GM21619 (cell line): ENCODE data around the gene TNK1.

Experiments
- ATAC-seq: cut with Tn5 transposase; IDR thresholded peaks from one replicate; pipeline ENCODE4 v1.9.1; 2021; ENCODE audit not compliant: unreplicated experiment

The TNK1 gene

DNA sequence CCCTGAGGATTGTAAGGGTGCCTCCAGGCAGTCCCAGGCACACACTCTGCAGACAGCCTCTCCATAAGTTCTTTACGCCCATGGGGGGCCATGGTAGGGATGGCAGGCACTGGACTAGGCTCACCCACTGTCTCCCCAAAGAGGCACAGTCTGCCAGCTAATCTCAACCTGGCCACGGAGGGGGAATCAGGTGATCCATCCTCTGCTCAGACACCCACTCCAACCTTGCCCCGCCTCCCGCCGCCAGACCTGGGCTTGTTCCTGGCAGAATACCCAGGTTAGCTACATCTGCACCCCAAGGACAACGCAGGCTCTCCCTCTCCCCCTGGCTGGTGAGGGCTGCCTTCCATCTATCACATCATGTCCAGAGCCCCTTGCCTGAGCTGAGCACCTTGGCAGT lies 28.0 kb downstream of the TNK1 start:
- ATAC-seq = no peak

DNA sequence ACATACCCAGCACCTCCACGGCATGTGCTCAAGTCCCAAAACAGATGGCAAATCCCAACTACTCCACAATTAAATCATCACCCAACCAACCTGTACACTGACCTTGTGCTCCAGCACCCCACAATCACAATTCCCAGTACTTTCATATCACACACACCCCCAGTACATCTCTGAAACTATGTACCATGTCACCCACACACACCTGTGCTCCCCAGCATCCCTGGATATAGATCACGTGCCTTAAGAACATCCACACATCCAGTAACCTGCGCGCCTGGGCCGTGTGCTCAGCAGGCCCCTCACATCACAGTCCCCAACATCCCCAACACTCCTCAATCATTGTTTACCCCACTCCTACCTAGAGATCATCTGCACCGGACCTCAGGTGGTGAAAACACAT lies 28.8 kb downstream of the TNK1 start:
- ATAC-seq = no peak

DNA sequence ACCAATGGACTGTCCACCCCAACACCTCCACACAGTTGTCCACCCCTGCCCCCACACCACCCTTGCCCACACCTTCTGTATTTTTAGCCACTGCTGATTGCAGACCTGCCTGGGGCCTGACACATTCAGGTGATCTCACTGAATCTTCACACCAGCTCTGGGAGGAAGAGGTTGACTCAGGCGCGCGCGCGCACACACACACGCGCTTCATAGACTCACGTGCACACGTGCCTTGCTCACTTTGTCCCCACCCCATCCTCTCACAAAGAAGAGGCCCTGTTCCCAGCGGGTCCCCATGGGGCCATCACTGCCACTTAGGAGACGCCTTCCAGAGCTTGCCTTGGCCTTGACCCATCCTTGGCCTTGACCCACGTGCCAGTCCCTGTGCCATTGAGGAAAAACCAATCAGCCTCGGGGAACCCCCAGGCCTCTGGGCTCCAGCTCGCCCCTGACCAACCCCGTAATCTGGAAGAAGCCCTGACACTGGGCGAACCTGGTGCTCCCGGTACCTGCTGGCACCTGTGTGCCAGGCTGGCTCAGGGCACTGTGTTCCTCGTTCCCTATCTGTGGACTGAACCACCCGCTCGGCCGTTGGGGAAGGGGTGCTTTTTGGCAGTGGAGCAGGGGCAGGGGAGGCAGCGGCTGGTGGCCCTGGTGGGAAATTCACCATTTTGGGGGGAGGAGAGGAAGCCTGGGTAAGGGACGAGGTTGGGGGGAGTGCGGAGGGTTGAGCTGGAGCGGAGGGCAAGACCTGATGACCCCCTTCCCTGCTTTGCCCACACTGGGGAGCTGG lies 29.9 kb downstream of the TNK1 start:
- ATAC-seq = no peak

DNA sequence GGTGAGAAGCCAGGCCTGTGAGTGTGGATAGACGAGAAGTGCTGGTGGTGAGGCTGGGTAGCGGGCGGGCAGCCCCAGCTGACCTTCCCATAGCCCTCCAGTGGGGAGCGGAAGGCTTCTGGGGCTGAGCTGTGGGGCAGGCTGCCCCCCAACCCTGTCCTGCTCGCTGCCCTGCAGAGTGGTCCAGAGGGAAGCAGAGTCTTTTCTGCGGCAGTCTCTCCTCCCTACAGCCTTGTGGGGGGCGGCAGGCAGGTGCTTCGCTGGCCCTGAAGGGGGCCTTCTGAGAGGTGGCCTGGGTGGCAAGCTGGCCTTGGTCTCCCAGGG lies 30.5 kb downstream of the TNK1 start:
- ATAC-seq = no peak

DNA sequence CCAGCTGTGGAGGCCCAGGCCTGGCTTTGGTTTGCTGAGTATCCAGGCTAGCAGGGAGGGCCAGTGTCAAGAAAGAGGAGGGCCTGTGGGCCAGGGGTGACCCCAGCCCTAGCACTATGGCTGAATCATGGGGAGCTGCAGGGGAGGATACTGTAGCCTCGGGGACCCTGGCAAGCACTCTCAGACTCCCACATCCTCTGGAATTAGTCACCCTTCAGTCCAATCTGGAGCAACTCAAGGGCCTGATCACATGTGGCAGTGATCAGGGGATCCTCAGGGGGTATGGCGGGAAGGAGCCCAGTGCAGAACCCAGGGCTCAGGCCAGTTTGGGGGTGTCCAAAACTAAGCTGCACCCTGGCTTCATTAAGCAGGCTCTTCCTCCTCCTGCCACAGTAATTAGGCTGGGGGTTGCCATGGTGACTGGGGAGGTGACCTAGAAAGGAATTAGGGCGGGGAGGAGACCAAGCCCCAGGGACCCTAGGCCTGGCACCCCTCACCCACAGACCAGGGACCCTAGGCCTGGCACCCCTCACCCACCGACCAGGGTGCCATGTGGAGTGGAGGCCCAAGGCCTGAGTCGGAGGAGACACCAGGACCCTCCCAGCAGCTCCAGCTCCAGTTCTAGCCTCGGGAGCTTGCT lies 32.6 kb downstream of the TNK1 start:
- no peak for ATAC-seq

DNA sequence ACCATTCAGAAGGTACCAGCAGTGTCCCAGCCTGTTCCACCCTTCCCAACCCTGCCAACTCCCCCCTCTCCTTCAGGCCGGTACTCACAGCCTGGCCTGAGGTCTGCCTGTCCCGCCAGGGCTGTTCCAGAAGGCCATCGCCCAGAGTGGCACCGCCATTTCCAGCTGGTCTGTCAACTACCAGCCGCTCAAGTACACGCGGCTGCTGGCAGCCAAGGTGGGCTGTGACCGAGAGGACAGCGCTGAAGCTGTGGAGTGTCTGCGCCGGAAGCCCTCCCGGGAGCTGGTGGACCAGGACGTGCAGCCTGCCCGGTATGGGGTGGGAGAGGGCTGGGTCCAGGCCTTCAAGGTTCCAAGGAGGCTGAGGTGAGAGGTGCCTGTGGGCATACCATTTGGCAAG lies 33.9 kb downstream of the TNK1 start:
- ATAC-seq = no peak

DNA sequence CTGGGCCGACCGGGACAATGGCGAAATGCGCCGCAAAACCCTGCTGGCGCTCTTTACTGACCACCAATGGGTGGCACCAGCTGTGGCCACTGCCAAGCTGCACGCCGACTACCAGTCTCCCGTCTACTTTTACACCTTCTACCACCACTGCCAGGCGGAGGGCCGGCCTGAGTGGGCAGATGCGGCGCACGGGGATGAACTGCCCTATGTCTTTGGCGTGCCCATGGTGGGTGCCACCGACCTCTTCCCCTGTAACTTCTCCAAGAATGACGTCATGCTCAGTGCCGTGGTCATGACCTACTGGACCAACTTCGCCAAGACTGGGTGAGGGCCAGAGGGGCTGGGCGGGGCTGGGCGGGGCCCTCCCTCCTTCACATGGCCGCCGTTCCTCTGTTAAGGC lies 34.9 kb downstream of the TNK1 start:
- ATAC-seq = no peak

DNA sequence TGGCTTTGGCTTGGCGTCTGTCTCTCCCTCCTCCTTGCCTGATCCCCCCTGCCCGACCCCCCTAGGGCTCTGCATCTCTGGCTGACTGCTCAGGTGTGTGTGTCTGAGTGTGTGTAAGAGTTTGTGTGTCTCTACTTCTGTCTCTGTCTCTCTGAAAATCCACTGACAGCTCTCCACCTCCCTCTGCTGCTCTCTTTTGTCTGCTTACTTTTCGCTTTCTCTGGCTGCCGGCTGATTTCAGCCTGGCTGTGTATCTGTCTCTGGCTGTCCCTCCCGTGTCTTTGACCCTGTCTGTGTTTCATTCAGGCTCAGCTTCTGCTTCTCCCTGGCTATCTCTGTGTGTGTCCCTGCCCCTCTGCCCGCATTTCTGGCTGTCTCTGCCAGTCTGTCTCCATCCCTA lies 35.4 kb downstream of the TNK1 start:
- ATAC-seq = no peak

DNA sequence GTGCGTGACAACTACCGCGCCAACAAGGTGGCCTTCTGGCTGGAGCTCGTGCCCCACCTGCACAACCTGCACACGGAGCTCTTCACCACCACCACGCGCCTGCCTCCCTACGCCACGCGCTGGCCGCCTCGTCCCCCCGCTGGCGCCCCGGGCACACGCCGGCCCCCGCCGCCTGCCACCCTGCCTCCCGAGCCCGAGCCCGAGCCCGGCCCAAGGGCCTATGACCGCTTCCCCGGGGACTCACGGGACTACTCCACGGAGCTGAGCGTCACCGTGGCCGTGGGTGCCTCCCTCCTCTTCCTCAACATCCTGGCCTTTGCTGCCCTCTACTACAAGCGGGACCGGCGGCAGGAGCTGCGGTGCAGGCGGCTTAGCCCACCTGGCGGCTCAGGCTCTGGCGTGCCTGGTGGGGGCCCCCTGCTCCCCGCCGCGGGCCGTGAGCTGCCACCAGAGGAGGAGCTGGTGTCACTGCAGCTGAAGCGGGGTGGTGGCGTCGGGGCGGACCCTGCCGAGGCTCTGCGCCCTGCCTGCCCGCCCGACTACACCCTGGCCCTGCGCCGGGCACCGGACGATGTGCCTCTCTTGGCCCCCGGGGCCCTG lies 36.3 kb downstream of the TNK1 start:
- no peak for ATAC-seq

DNA sequence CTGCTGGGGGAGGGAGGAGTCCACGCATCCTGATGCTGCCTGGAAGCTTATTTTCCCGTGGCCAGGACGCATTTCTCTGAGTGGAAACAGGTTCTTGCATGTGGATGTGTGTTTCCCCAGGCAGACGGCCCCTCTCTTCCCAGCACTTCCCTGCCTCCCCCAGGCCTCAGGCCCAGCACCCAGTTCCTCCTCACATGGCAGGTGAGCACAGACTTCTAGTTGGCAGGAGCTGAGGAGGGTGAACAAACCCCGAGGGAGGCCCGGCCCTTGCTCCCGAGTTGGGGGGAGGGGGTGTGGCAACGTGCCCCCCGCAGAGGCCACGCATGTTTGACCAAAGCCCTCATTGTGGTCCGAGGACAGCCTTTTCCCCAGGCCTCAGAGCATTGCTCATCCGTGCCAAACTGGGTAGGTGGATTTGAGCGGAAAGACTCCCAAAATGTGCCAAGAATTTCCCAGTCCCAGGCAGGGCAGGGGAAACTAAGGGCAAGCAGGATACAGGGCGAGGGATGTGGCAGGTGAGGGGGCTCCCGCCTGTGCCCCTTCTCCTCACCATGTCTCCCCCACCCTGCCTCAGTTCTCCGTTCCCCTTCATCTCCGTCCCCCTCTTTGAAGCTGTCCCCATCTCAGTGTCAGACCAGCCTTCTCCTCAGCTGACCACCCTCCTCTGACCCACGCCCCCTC lies 37.7 kb downstream of the TNK1 start:
- no peak for ATAC-seq

DNA sequence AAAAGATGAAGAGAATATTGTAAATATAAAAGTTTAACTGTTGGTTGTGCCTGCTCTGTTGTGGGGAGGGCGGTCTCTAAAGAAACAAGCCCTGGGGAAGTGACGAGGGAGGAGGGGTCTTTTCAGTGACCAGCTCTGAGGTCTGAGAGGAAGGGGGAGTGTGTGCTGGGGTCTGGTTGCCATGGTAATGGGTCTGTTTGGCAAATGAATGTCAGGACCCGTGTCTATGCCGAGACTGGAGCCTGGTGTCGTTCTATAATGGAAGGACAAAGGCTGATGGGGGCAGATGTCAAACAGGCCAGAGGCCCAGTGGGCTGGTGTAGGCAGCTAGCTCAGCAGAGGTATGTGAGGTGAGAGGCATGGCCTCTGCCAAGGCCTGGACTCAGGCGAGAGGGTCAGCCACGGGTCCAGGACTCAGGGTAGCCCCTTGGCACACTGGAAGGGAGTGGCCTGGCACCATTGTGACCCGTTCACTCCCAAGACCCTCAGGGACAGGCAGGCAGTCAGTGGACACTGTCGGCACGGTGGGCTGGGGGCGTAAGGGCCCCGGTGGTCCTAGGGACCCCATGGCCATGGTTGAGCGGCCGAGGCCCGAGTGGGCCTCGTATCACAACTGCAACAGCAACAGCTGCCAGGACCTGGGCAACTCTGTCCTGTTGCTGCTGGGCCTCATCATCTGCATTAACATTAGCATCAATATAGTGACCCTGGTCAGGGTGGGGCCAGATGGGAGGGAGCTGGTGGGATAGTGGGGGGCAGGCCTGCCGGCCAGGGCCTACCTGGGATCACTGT lies 39.1 kb downstream of the TNK1 start, which contains the start of gene SPEM1:
TSS of gene SPEM1 (plus strand) at position 506 of the 792 bp plus-strand sequence. CDS start at position 567, 61 bp downstream.
- ATAC-seq = no peak

DNA sequence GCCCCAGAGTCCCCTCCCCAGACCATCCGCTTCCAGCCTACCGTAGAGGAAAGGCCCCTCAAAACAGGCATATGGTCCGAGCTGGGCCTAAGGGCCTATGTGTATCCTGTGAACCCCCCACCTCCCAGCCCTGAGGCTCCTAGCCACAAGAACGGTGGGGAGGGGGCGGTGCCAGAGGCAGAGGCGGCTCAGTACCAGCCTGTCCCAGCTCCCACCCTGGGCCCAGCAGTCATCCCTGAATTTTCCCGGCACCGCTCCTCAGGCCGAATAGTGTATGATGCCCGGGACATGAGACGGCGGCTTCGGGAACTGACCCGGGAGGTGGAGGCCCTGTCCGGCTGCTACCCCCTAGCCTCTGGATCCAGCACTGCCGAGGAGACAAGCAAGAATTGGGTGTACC lies 40.3 kb downstream of the TNK1 start:
- ATAC-seq = no peak

DNA sequence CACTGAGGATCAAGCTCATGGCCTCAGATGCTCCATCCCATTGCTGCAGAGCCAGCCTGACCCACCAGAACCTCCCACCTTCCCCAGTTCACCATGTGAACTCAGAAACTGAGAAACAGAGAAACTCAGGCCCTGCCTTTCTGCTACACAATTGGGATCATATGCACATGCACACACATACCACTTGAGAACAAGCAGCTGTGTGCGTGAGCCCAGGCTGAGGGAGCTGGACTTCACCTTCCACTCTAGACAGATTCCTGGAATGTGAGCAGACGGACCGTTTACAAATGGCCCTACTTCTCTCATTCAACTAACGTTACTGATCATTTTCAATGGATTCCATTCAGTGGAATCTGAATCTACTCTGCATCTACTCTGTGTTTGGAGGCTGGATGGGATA lies 42.8 kb downstream of the TNK1 start:
- ATAC-seq = no peak

DNA sequence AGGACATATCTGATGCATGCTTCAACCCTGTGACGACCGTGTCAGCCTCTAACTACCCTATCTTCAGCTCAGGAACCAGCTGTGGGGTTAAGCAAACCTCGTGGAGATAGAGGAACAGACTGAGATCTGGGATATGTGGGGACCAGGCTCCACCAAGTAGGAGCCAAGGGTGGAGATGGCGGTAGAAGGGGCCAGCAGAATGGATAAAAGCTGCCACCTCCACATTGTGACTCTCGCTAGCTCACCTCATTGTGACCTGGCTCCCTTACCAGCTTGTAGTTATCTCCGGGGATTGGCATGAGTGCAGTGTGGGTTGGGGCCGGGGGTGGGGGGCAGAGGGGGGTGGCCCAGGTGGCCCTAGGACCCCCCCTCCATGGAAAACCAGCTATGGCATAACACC lies 44.4 kb downstream of the TNK1 start, which contains the start of gene SPEM2:
TSS of gene SPEM2 (plus strand) at position 301 of the 400 bp plus-strand sequence. CDS start at position 374, 73 bp downstream.
- ATAC-seq = no peak

DNA sequence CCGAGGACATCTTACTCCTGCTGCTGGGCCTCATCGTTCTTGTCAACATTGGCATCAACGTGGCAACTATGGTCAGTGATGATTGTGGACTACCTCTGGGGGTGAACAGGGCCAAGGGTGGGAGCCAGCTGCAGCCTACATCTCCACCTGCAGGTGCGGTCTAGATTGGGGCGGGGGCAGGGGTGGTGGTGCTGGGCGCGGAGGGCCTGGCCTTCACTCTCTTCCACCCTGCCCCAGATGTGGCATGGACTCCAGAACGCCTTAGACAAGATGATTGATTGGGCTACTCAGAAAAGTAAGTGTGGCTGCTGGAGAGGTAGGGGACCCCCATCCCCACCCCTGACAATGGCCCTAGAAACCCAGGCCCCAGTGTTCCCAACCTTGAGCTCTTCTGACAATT lies 44.9 kb downstream of the TNK1 start:
- ATAC-seq = no peak

DNA sequence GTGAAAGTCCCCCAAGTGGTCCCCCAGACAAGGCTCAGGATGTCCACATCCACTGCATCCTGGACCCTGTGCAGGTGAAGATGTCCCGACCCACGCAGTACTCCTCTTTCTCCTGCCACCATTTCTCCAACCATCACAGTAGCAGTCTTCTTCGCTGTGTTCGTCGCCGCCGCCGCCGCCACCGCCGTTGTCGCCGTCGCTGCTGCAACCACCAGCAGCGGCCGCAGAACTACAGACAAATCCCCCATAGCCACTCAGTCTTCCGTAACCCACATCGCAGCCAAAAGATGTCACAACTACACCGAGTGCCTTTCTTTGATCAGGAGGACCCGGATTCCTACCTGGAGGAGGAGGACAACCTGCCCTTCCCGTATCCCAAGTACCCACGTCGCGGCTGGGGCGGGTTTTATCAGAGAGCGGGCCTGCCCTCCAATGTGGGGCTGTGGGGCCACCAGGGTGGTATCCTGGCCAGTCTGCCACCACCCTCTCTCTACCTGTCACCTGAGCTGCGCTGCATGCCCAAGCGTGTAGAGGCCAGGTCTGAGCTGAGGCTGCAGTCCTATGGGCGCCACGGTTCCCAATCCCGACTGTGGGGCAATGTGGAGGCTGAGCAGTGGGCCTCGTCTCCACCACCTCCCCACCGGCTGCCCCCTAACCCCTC lies 45.4 kb downstream of the TNK1 start:
- no peak for ATAC-seq

DNA sequence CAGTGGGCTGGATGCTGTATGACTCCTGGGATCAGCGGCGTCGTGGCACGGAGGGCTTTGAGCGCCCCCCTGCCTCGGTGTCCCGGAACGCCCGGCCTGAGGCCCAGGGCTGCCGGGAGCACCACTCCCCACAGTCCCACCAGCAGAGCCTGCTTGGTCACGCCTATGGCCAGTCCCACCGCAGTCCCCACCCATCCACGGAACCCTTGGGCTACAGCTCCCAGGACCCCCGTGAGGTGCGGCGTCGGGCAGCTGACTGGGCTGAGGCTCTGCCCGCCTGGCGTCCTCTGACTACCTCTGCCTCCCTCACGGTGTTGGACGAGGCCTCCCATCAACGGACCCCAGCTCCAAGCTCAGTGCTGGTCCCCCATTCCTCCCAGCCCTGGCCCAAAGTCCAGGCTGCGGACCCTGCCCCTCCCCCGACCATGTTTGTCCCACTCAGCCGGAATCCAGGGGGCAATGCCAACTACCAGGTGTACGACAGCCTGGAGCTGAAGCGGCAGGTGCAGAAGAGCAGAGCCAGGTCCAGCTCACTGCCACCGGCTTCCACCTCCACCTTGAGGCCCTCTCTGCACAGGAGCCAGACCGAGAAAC lies 46.1 kb downstream of the TNK1 start:
- ATAC-seq = no peak

DNA sequence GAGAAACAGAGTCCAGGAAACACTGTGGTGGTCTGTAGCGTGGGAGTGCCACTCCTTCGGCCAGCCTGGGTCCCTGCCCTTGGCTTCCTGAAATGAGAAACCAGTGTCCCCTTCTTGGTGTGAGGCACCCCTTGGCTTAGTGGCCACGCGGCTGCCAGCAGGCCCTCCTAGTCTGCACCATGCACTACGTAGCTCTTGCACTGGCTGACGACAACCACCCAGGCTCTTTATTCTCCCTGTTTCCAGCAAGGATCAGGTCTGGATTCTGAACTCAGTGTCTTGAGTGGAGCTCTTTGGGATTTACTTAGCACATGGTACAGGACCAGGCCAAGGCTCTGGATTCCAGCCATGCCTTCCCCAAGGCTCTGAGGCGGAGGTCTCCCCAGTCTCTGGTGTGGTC lies 46.7 kb downstream of the TNK1 start:
- no peak for ATAC-seq

DNA sequence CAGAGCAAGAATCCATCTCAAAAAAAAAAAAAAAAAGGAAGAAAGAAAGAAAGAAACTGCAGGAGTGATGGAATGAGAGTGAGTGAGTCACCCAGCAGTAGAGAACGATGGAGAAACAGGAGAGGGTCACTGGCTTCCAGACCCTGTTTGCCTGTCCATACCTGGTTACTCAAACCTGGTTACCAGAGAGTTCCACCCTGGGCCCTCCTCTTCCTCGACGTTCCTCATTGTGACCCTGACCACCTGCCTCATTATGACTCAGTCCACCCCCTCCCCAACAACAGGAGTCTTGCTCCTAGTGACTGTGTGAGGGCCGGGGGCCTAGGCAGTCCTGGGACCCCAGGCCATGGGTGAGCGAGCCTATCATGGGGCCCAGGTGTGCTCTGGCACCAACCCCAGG lies 47.7 kb downstream of the TNK1 start, which contains the start of gene SPEM3:
TSS of gene SPEM3 (plus strand) at position 301 of the 400 bp plus-strand sequence. CDS start at position 347, 46 bp downstream.
- ATAC-seq = no peak

DNA sequence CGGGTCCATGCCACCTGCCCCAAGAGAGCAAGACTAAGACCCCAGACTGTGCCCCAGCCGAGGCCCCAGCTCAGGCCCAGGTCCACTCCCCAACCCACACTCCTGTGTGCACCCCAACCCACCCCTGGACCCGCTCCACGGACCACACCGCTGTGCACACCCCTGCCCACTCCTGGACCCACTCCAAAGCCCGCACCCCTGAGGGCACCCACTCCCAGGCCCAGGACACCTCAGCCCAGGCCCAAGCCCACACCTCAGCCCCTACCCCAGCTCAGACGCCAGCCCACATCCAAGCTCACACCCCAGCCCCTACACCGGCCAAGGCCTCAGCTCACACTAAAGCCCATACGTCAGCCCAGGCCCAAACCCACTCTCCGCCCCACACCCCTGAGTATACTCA lies 48.8 kb downstream of the TNK1 start:
- no peak for ATAC-seq
